HG03521 (cell line): ENCODE results near the gene ANGPTL8.

Experiments
- ATAC-seq: cut with Tn5 transposase; IDR thresholded peaks from one replicate; pipeline ENCODE4 v1.9.1; 2021; ENCODE audit warnings: mild to moderate bottlenecking, moderate library complexity; ENCODE audit not compliant: unreplicated experiment

Gene ANGPTL8

DNA sequence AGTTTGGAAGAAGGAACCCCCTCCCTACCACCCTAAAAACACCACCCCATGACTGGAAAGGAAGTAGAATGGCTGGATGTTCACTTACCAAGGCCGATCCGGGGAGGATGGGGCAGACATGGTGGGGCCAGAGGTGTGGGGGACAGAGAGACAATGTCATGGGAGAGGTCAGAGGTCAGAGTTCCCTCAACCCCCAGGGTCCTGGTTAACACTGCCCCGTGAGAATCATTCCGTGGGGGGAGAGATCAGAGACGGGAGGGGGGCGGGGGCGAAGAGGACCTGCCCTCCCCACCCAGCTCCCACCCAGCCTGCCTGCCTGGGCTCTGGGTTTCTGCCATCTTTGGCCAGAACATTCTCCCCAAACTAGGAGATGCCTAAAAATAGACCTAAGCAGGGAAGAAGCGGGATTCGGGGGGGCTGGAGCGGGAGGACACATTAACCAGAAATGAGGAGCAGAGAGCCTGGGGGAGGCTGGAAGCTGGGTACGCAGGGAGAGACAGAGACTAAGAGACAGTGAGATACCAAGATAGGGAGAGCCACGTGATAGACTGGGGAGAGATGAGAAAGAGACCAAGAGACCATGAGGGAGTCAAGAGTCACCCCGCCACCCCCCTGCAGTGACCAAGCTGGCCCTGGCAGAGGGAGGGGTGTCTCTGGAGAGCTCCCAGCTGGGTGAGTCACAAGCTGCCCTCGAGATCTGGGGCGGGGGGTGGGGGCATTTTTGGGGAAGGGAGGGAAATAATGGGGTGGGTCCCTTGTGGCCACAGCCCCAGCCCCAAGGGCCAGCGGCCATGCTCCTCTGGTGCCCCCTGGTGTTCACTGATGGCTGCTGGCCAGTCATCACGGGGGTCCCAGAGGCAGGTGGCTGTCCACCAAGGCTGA is 36.0 kb upstream of the ANGPTL8 start:
- ATAC-seq: no peak

DNA sequence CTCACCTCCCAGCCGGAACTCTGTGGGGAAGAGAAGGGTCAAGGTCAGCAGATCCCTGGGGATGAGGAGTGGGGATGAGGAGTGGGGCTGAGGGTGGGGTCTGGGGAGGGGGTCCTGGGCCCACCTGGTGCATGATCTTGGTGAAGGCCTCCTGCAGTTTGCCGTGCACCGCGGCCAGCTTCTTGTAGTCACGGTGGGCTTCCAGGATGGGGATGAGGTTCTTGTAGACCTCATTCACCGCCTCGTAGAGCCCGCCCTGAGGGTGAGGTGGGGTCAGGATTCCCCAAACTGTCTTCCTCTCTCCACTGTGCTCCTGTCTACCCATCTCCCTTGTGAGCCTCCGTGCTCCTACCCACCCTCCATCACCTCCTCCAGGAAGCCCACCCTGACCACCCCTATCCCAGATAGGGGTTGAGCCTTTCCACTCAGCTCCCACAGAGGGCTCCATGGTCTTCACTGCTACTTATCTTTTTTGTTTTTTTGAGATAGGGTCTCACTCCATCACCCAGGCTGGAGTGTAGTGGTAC is 35.3 kb upstream of the ANGPTL8 start:
- ATAC-seq: no peak

DNA sequence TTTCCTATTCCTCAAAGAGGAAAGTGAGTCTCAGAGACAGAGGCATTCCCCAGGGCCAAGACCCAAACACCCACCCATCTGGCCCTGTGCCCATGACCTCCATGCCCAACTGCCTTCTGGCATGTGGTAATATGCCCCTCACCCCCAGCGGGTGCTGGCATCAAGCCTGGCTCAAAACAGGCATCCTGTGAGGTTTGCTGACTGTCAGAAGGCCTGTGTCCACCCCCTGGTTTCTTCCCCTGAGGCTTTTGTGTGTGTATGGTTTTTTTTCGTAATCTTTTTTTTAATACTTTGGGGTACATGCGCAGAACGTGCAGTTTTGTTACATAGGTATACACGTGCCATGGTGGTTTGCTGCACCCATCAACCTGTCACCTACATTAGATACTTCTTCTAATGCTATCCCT is 34.5 kb upstream of the ANGPTL8 start:
- ATAC-seq: no peak

DNA sequence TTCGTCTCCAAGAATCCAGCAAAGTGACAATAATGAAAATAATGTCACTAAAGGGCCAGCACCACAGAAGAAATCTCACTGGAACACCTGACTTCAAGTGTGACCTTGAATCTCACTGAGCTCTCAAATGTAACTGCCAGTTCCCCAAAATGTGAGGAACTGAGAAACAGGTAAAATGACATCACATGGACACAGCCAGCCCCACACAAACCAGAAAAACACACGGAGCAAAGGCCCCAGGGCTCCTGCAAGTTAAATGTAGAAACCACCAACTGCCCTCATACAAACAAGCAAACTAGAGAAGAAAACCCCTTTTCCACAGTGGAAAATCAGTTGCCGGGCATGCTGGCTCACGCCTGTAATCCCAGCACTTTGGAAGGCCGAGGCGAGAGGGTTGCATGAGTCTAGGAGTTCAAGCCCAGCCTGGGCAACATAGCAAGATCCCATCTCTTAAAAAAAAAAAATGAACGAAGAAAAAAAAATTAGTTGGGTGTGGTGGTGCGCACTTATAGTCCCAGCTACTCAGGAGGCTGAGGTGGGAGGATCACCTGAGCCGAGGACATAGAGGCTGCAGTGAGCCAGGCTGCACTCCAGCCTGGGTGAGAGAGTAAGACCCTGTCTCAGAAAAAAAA is 33.4 kb upstream of the ANGPTL8 start:
- ATAC-seq: no peak

DNA sequence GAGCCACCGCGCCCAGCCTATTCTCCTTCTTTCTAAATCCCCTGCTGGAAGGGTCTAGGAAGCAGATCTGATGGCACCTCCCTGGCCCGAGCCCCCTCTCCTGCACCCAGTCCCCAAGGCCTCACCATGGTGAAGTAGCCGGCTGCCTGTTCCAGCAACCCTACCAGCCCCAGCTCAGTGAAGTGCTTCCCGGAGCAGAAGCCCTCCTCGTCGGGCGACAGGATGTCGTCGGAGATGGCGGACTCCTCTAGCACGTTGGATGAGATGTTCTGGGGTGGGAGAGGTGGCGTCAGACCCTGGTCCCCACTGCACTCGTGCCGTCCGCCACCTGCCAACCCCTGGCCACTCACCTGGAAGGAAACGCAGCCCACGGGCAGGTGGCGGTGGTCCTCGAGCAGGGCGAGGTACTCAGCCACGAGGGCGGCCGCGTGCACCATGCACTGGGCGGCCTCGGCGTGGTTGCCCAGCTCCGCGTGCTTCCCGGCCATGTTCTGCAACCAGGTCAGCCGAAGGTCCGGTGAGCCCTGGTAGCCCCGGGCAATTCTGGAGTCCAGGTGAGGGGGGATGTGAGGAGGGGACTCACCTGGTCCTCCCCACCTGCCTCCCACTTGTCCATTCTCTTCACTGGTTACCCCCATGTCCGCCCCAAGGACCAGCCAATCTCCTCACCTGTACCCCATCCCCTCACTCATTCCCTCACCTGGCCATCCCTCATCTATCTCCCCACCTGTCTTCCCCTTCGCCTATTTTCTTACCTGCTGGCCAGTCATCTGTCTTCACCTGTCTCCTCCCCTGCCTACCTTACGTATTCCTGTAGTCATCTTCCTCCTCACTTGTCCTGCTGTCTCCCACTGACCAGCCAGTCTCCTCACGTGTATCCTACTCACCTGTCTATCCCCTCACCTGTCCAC is 30.6 kb upstream of the ANGPTL8 start:
- ATAC-seq: no peak

DNA sequence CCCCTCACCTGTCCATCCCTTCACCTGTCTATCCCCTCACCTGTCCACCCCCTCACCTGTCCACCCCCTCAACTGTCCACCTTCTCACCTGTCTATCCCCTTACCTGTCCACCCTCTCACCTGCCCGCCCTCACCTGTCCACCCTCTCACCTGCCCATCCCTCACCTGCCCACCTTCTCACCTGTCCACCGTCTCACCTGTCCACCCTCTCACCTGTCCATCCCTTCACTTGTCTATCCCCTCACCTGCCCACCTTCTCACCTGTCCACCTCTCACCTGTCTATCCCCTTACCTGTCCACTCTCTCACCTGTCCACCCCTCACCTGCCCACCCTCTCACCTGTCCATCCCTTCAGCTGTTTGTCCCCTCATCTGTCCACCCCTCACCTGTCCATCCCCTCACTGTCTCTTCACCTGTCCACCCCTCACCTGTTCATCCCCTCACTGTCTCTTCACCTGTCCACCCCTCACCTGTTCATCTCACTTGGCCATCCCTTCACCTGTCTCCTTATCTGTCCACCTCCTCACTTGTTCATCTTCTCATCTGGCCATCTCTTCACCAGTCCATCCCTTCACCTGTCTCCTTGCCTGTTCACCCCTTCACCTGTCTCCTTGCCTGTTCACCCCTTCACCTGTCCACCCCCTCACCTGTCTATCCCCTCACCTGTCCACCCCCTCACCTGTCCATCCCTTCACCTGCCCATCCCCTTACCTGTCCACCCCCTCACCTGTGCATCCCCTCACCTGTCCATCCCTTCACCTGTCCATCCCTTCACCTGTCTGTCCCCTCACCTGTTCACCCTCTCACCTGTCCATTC is 29.4 kb upstream of the ANGPTL8 start:
- ATAC-seq: no peak

DNA sequence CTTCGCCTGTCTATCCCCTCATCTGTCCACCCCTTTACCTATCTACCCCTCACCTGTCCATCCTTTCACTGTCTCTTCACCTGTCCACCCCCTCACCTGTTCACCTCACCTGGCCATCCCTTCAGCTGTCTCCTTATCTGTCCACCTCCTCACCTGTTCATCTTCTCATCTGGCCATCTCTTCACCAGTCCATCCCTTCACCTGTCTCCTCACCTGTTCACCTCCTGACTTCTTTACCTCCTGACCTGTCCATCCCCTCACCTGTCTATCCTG is 28.8 kb upstream of the ANGPTL8 start:
- ATAC-seq: no peak

DNA sequence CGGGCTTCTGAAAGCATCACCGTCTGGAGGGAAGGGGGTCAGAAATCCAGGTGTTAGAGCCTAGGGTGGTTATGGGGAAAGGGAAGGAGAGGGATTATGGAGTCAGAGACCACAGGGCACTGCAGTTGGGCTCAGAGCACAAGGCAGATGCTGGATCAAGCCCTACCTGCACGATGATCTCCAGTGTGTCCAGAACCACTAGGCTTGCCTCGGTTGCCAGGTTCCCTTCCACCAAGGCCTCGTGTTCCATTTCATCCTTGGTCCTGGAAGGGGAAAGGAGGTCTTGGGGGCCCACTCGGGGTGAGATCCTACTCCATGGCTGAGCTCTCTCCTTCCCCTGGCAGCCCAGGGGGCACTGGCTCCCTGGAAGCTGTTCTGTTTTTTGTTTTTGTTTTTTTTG is 25.0 kb upstream of the ANGPTL8 start:
- no peak for ATAC-seq

DNA sequence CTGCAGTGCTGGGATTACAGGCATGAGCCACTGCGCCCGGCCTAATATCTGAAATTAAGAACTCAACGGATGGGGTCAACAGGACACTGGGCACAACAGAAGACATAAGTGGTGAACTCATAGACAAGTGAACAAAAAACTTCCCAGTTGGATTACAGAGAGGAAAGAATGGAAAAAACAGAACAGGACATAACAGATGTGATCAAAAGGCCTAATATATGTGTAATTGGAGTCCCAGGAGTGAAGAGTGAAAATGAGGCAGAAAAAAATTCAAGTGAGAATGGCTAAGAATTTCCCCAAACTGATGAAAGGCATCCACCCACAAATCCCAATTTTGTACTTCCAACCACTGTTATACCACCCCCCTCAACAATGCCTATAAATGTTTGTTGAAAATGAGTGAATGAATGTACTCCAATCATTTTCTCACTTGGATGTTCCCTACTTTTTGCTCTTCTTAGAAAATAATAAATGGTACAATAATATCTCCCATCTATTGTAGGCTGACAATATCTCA is 18.3 kb upstream of the ANGPTL8 start:
- ATAC-seq: no peak

DNA sequence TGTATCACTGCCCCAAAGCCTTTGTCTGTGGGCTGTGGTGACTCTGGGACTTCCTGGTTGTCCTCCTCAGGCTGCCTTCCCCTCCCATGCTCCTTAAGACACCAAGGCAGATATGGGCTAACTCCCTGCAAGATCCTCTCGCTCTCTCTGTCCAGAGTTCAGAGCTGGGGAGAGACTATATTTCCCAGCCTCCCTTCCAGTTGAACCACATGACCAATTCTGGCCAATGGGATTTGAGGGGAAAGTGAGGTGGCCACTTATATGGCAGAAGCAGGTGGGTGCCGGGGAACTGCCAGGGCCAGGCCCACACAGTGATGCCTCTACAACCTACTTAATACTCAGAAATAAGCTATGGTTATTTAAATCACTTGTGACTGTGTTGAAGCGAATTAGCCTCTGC is 16.2 kb upstream of the ANGPTL8 start:
- ATAC-seq: no peak

DNA sequence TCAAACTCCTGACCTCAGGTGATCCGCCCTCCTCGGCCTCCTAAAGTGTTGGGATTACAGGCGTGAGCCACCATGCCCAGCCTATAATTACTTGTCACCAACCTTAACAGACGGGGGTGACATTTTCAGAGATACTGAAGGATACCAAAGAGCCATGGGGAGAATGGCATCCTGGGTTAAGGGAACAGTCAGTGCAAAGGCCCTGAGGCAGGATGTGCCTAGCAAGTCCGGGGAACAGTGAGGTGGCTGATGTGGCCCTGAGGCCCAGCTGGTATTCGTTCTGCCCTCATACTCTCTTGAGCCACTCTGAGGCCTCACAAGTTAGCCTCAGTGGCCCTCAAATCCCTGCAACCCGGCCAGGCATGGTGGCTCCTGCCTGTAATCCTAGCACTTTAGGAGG is 15.0 kb upstream of the ANGPTL8 start:
- ATAC-seq: no peak

DNA sequence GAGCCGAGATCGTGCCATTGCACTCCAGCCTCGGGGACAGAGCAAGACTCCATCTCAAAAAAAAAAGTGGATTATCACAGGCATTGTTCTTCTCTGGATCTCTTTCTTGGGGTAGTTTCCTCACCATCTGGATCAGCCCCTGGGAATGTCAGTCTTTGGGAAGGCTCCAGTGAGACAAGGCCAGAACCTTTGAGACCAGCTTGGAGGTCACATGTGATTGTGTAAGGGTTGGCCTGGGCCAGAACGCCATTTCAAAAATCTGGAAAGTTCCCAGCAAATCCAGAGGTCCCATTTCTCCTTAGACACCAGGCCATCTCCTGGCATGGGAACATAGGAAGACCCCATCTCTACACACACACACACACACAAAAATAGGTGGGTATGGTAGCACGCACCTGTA is 14.2 kb upstream of the ANGPTL8 start:
- ATAC-seq: no peak

DNA sequence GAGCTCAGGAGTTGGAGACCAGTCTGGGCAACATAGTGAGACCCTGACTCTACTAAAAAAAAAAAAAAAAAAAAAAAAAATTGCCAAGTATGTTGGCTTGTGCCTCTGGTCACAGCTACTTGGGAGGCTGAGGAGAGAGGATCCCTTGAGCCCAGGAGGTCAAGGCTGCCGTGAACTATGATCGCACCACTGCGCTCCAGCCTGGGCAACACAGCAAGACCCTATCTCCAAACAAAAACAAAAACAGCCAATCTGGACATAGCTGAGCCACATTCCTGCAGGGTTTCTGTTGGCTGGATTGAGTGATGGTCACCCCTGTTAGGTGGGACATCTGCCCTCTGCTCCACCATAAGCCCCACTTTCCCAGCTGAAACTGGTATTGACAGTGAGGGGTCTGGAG is 13.6 kb upstream of the ANGPTL8 start:
- no peak for ATAC-seq

DNA sequence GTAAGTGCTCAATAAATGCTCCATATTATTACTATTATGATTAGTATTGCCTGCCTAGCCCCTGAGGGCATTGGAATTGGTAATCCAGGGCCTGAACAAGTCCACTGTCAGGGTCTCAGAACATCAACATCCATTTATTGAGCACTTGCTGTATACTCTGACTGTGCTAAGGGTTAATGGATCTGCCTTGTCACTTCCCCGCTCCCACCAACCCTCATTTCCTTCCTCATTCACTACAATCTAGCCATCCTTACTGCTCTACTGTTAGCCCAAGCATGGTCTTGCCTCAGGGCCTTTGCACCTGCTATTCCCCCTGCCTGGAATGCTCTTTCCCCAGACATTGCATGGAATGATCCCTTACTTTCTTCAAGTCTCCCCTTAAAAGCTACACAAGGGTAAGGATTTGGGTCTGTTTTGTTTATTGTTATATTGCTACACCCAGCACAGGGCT is 12.7 kb upstream of the ANGPTL8 start:
- no peak for ATAC-seq

DNA sequence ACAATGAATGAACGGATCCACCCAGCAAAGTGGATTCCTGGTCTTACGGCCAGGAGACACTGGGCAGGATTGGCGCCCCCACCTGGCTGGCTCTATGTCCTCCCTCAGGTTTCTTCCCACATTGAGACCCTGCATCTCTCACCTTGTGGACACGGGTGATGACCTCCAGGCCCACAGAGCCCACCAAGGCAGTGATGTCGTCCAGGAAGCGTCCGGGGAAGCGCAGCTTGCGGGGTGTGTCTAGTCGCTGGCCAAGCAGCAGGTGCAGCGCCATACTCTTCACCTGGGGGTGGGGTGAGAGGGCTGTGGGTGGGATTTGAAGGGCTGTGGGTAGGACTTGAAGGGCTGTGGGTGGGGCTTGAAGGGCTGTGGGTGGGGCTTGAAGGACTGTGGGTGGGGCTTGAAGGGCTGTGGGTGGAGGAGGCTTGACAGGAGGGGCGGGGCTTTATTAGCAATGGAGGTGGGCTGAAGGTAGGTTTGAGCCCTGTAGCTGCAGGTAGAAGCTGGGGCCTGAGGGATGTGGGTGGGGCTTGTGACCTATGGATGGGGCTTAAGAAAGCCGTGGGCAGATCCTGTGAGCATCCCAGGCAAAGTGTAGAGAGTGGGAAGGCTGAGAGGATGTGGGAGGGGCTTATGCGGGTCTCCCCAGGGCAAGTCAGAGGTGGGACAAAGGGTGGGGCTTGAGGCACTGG is 12.1 kb upstream of the ANGPTL8 start:
- no peak for ATAC-seq

DNA sequence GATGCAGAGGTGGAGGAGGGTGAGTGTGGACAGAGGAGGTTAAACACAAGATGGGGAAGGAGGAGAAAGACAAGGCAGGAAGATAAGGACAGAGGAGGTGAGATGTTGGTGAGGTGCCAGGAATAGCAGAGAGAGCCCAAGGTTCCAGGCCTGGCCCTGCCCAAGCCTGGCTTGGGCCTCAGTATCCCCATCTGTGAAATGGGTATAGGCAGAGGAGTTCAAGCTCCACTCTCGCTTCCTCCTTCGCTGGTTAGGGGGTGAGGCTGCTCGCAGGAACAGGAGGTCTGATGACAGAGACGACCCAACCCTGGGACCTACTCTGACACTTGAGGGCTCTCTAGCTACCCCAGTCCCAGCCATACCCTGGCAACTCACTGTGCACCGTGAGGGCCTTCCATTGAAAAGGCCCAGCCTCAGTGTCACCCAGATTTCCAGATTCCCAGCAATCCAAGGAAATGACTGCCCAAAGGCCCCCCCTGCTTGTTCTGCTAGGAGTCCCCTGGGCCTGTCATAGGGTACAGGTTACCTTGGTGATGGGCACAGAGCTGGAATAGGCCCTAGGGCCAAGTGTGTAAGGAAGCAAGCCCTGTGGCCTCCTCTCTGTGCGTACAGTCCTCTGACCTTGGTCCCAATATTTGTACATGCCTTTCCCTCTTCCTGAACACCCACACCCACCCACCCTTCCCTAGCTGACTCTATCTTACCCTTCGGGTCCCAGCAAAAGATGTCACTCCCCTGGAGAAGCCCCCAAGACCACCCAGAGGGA is 8.6 kb upstream of the ANGPTL8 start:
- no peak for ATAC-seq

DNA sequence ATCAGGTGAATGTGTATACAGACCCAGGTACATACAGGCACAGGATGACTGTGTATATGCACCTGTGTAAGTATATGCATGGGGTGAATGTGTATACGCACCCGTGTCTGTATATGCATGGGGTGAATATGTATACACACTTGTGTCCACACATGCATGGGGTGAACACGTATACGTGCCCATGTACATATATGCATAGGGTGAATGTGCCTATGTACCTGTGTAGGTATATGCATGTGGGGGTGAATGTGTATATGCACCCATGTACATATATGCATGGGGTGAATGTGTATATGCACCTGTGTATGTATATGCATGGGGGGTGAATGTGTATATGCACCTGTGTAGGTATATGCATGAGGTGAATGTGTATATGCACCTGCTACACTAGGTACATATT is 6.9 kb upstream of the ANGPTL8 start:
- no peak for ATAC-seq

DNA sequence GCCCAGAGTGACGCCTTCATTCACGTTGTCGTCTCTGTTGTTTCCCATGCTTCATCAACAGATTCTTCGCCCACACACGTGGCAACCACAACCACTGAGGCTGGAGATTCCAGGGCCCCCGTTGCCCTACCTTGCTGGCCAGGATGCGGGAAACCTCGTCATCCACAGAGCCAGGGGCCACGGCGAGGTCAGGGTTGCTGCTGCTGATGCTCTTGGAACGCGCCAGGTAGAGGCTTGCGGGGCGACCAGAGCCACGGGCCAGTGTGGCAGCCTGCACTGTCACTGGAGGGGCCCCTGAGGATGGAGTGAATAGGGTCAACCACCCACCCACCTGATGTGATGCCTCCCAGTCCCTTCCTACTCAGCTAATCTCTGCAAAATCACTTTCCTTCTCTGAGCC is 6.3 kb upstream of the ANGPTL8 start:
- no peak for ATAC-seq

DNA sequence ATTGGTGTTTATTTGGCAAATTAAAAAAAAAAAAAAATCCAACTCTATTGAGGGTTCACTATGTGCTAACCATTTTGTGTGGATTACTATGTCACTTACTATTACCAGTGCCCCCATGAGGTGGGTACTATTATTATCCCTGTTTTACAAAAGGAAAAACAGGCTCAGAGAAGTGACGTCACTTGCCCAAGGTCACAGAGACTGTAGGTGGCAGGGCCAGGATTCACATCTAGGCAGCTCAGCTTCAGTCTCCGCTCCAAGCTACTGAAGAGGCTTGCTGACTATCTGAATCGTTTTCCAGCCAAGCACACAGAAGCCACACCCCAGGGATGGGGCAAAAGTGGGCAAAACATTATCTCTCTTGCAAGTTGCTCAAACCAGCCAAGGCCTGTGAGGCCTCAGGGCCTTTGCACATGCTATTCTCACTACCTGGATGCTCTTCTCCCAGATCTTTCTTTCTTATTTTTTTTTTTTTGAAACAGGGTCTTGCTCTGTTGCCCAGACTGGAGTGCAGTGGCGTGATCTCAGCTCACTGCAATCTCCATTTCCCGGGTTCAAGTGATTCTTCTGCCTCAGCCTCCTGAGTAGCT is 4.8 kb upstream of the ANGPTL8 start:
- ATAC-seq: no peak
